Testis (tissue), 3 donors: Measurements from ENCODE around the gene SMTNL2. TPM values are rescaled to one million over a fixed set of nuclear protein-coding genes. Genes with fewer than 3 reads are reported as not detected.

ENCODE experiments used
- DNase-seq: peaks from one replicate; pipeline ENCODE4 v3.0.0-alpha.2; 2019
- H3K27ac ChIP-seq, 2 donors: fragments of 200-600 bp; sonication (generic); one replicate each; pipeline ENCODE4 v1.5.1; 2019
- H3K27me3 ChIP-seq: fragments of 200-600 bp; sonication (generic); one replicate; pipeline ENCODE4 v1.5.1; 2019
- H3K36me3 ChIP-seq: fragments of 200-600 bp; sonication (generic); one replicate; pipeline ENCODE4 v1.5.1; 2017; ENCODE audit warnings: low read depth; ENCODE audit errors: missing control alignments
- H3K4me1 ChIP-seq: fragments of 200-600 bp; sonication (generic); one replicate; pipeline ENCODE4 v1.5.1; 2019
- H3K4me3 ChIP-seq, 2 donors: fragments of 200-600 bp; sonication (generic); one replicate each; pipeline ENCODE4 v1.5.1; 2017 to 2019
- H3K9me3 ChIP-seq: fragments of 200-600 bp; sonication (generic); one replicate; pipeline ENCODE4 v1.5.1; 2017
- CTCF ChIP-seq, 3 experiments: fragments of 450-650 bp in 2 of 3; fragments of 200-600 bp in 1 of 3; sonication (generic) in 1 of 3; IDR thresholded peaks; one replicate each; pipeline ENCODE4 v1.5.1; 2016 to 2019; ENCODE audit warnings: antibody characterized with exemption in 3 of 3, mild to moderate bottlenecking in 2 of 3, moderate library complexity in 1 of 3
- POLR2A ChIP-seq: fragments of 450-650 bp; IDR thresholded peaks from one replicate; pipeline ENCODE4 v1.6.1; 2017; ENCODE audit warnings: antibody characterized with exemption, mild to moderate bottlenecking, moderate library complexity
- WGBS, 2 donors: methylation state at CpG; one replicate each; pipeline ENCODE4 v1.1.5; 2018; 5-methylcytosine and 5-hydroxymethylcytosine counted together
- intact Hi-C: fragments of 100-400 bp; cut with DNase I; formaldehyde crosslinking; loops from one replicate; pipeline ENCODE4 v1.15.1; 2023; ENCODE audit warnings: low total_unique reads
- polyA plus RNA-seq: library from polyadenylated mRNA; stranded (reverse); fragments of 350-450 nt; fragmentation: Illumina TruSeq; extraction: RNeasy Lipid Tissue Mini Kit (QIAGEN cat#74804); gene quantifications from one replicate; pipeline ENCODE4 v1.2.3, GENCODE V29; 2014; ENCODE audit warnings: low read depth, low replicate concordance; ENCODE audit not compliant: insufficient read depth
- total RNA-seq, 2 donors: library from RNA; depleted of rRNA; stranded (reverse); fragments of >200 nt; gene quantifications; one replicate each; pipeline ENCODE4 v1.2.3, GENCODE V29; 2016

Gene SMTNL2
- total and polyA plus RNA-seq, 3 donors from 2014 or later = 2.6 to 6.9 (median 4.3) TPM

- DNase-seq = no peak
- Histone ChIP-seq H3K4me1 (peaks cover 20% of the 10 kb centered on the region), H3K27ac (no peak overlapping the region), H3K27me3 (no peaks in the 10 kb centered on the region), H3K9me3 (no peaks in the 10 kb centered on the region), H3K36me3 (no peaks in the 10 kb centered on the region), H3K4me3 (no peak overlapping the region)
- TF ChIP-seq POLR2A (no peak), CTCF (IDR thresholded peaks at IDR 0.05) (no peak)
- WGBS, 2 donors = 91 to 92% methylated on average over 10 to 14 of the region's 14 CpGs
- intact Hi-C loops = no loop called here
Measured at GRCh38 chr17:4542003-4542725, 42.2 kb upstream of the SMTNL2 start.

- intact Hi-C loops = no loop called here
Measured at GRCh38 chr17:4542726-4543191, 41.6 kb upstream of the SMTNL2 start.

GRCh38 chr17:4543557-4544026, 40.7 kb upstream of the SMTNL2 start:
- no peak for TF ChIP-seq POLR2A
- no peak for TF ChIP-seq CTCF (IDR thresholded peaks at IDR 0.05)
- H3K4me3 ChIP-seq = no peak overlapping the region
- H3K36me3 ChIP-seq = no peaks in the 10 kb centered on the region
- WGBS, 2 donors = 74 to 85% methylated on average over 19 of the region's 19 CpGs
- intact Hi-C loops = no loop called here
- no peak for DNase-seq
- no peaks in the 10 kb centered on the region for H3K27me3 ChIP-seq
- H3K27ac ChIP-seq = no peak overlapping the region
- H3K4me1 ChIP-seq = peaks cover 6% of the 10 kb centered on the region
- no peaks in the 10 kb centered on the region for H3K9me3 ChIP-seq

More at GRCh38 chr17:4542726-4543191, 41.6 kb upstream of the SMTNL2 start:
- TF ChIP-seq POLR2A (no peak), CTCF (IDR thresholded peaks at IDR 0.05) (no peak)
- DNase-seq = no peak
- Histone ChIP-seq H3K36me3 (no peaks in the 10 kb centered on the region), H3K4me3 (no peak overlapping the region), H3K27me3 (no peaks in the 10 kb centered on the region), H3K9me3 (no peaks in the 10 kb centered on the region), H3K27ac (no peak overlapping the region), H3K4me1 (peaks cover 14% of the 10 kb centered on the region)
- 92 to 93% methylated on average over 17 to 19 of the region's 19 CpGs for WGBS, 2 donors

- TF ChIP-seq CTCF (IDR thresholded peaks at IDR 0.05) (no peak), POLR2A (no peak)
- no peak overlapping the region for H3K27ac ChIP-seq
- peaks cover 5% of the 10 kb centered on the region for H3K4me1 ChIP-seq
- no peak overlapping the region for H3K4me3 ChIP-seq
- no peaks in the 10 kb centered on the region for H3K9me3 ChIP-seq
- WGBS, 2 donors = 74 to 91% methylated on average over 7 to 27 of the region's 37 CpGs
- intact Hi-C loops = no loop called here
- DNase-seq = no peak
- no peaks in the 10 kb centered on the region for H3K27me3 ChIP-seq
- H3K36me3 ChIP-seq = no peaks in the 10 kb centered on the region
Measured at GRCh38 chr17:4544135-4544950, 40.0 kb upstream of the SMTNL2 start.
